CD4-positive, alpha-beta T cell (primary cell): ENCODE data around the gene RBM18. TPM values are rescaled to one million over a fixed set of nuclear protein-coding genes. Genes with fewer than 3 reads are reported as not detected.

ENCODE experiments used
- ATAC-seq: fragments of 200-7000 bp; cut with Tn5 transposase; one replicate; pipeline ENCODE4 v1.10.0; 2022; ENCODE audit warnings: mild to moderate bottlenecking; ENCODE audit not compliant: poor library complexity
- CTCF ChIA-PET: fragments of 350-600 bp; sonication (Branson Sonifier 250); formaldehyde crosslinking; loops from one replicate; lab custom pipeline; 2021; ENCODE audit warnings: antibody characterized with exemption, inconsistent platforms; lab: Charles Lee
- POLR2A ChIA-PET: fragments of 350-600 bp; sonication (Branson Sonifier 250); formaldehyde crosslinking; loops from one replicate; lab custom pipeline; 2021; ENCODE audit warnings: antibody characterized with exemption, inconsistent platforms; lab: Charles Lee
- DNase-seq, 14 experiments: peaks; one replicate each; pipeline ENCODE4 v3.0.0-alpha.2; 2013 to 2020; ENCODE audit warnings: mixed read lengths in 2 of 14
- H3K27ac ChIP-seq, 2 donors: one replicate each; pipeline versions ENCODE4 v1.5.1 to v1.7.0; 2013; ENCODE audit warnings: low read length in 2 of 2, low read depth in 1 of 2, mild to moderate bottlenecking in 1 of 2
- H3K27me3 ChIP-seq, 2 experiments: 1 replicate in 1 of 2; 2 replicates in 1 of 2; pipeline versions ENCODE4 v1.6.1 to v1.7.0; 2013; ENCODE audit warnings: low read length in 2 of 2, control low read depth in 1 of 2, mild to moderate bottlenecking in 1 of 2, moderate library complexity in 1 of 2; ENCODE audit not compliant: insufficient read depth in 2 of 2, control insufficient read depth in 1 of 2
- H3K36me3 ChIP-seq: one replicate; pipeline ENCODE4 v1.6.1; 2013; ENCODE audit warnings: low read length, control low read depth; ENCODE audit not compliant: insufficient read depth
- H3K4me1 ChIP-seq: one replicate; pipeline ENCODE4 v1.6.1; 2013; ENCODE audit warnings: low read length, control low read depth; ENCODE audit not compliant: insufficient read depth
- H3K4me3 ChIP-seq: one replicate; pipeline ENCODE4 v1.5.1; 2013; ENCODE audit warnings: mild to moderate bottlenecking, low read length, moderate library complexity
- H3K9me3 ChIP-seq, 2 experiments: 1 replicate in 1 of 2; 2 replicates in 1 of 2; pipeline versions ENCODE4 v1.6.1 to v1.7.0; 2013; ENCODE audit warnings: low read length in 2 of 2, mild to moderate bottlenecking in 2 of 2, control low read depth in 1 of 2, moderate library complexity in 1 of 2; ENCODE audit not compliant: control insufficient read depth in 1 of 2, insufficient read depth in 1 of 2
- H3K27ac Mint-ChIP-seq: one replicate; pipeline ENCODE4 v1.8.0; 2020; ENCODE audit warnings: mixed read lengths
- H3K27me3 Mint-ChIP-seq: one replicate; pipeline ENCODE4 v1.8.0; 2021; ENCODE audit warnings: mixed read lengths
- H3K36me3 Mint-ChIP-seq: one replicate; pipeline ENCODE4 v1.8.0; 2021; ENCODE audit warnings: low read depth, mixed read lengths
- H3K4me1 Mint-ChIP-seq: one replicate; pipeline ENCODE4 v1.8.0; 2021; ENCODE audit warnings: low read depth, mixed read lengths
- H3K4me3 Mint-ChIP-seq: one replicate; pipeline ENCODE4 v1.8.0; 2020; ENCODE audit warnings: mild to moderate bottlenecking, mixed read lengths
- H3K9me3 Mint-ChIP-seq: one replicate; pipeline ENCODE4 v1.8.0; 2020; ENCODE audit warnings: mixed read lengths
- CTCF ChIP-seq: fragments of 200-600 bp; IDR thresholded peaks from one replicate; pipeline ENCODE4 v1.8.0; 2022; ENCODE audit warnings: antibody characterized with exemption, mild to moderate bottlenecking
- intact Hi-C, 2 experiments: fragments of 100-400 bp; cut with DNase I in 1 of 2; cut with micrococcal nuclease in 1 of 2; formaldehyde crosslinking; loops; one replicate each; pipeline versions ENCODE4 v1.15.1 to v1.9.0; 2023 to 2025; cut with DNase I, micrococcal nuclease
- total RNA-seq, 174 experiments: library from RNA in 2 of 174; stranded (reverse) in 2 of 174; gene quantifications; one replicate each; pipeline ENCODE4 v1.2.3 and lab custom pipeline; 2021 to 2026

The RBM18 gene
- total RNA-seq, 2 experiments from 2014 or later, result 25.9 to 27.0 TPM

GRCh38 chr9:122192261-122192875, 72.3 kb downstream of the RBM18 start:
- ChIA-PET POLR2A (no interaction called here), CTCF (no interaction called here)
- Mint-ChIP-seq H3K27me3 (no peaks in the 10 kb centered on the region), H3K27ac (no peak overlapping the region), H3K4me3 (no peak overlapping the region), H3K4me1 (no peaks in the 10 kb centered on the region), H3K9me3 (no peaks in the 10 kb centered on the region), H3K36me3 (no peaks in the 10 kb centered on the region)
- H3K27me3 ChIP-seq, result no peaks in the 10 kb centered on the region
- no peaks in the 10 kb centered on the region for H3K36me3 ChIP-seq
- H3K4me1 ChIP-seq, result no peaks in the 10 kb centered on the region
- H3K4me3 ChIP-seq, result no peak overlapping the region
- no peak overlapping the region for H3K27ac ChIP-seq
- TF ChIP-seq CTCF, result no peak
- DNase-seq (no peak), ATAC-seq (no peak)
- no peaks in the 10 kb centered on the region for H3K9me3 ChIP-seq
- intact Hi-C loops, result no loop called here

GRCh38 chr9:122191584-122191983, 73.1 kb downstream of the RBM18 start:
- no peaks in the 10 kb centered on the region for H3K36me3 ChIP-seq
- no peaks in the 10 kb centered on the region for H3K9me3 ChIP-seq
- H3K4me1 ChIP-seq, result no peaks in the 10 kb centered on the region
- H3K36me3 Mint-ChIP-seq, result no peaks in the 10 kb centered on the region
- no peaks in the 10 kb centered on the region for H3K9me3 Mint-ChIP-seq
- TF ChIP-seq CTCF, result no peak
- H3K4me3 ChIP-seq, result no peak overlapping the region
- CTCF ChIA-PET, result no interaction called here
- H3K27ac ChIP-seq, result no peak overlapping the region
- no peak overlapping the region for H3K4me3 Mint-ChIP-seq
- ATAC-seq (no peak), DNase-seq (no peak)
- H3K4me1 Mint-ChIP-seq, result no peaks in the 10 kb centered on the region
- H3K27ac Mint-ChIP-seq, result no peak overlapping the region
- no peaks in the 10 kb centered on the region for H3K27me3 ChIP-seq
- intact Hi-C loops, result no loop called here
- POLR2A ChIA-PET, result no interaction called here
- no peaks in the 10 kb centered on the region for H3K27me3 Mint-ChIP-seq

- Histone ChIP-seq H3K36me3 (no peaks in the 10 kb centered on the region), H3K4me1 (no peaks in the 10 kb centered on the region), H3K4me3 (no peak overlapping the region), H3K9me3 (no peaks in the 10 kb centered on the region), H3K27ac (no peak overlapping the region), H3K27me3 (no peaks in the 10 kb centered on the region)
- intact Hi-C loops, result no loop called here
- TF ChIP-seq CTCF, result no peak
- ATAC-seq (no peak), DNase-seq (no peak)
- Mint-ChIP-seq H3K36me3 (no peaks in the 10 kb centered on the region), H3K4me3 (no peak overlapping the region), H3K4me1 (no peaks in the 10 kb centered on the region), H3K27ac (no peak overlapping the region), H3K9me3 (no peaks in the 10 kb centered on the region), H3K27me3 (no peaks in the 10 kb centered on the region)
- POLR2A ChIA-PET, result no interaction called here
- CTCF ChIA-PET, result no interaction called here
Observed at GRCh38 chr9:122190597-122191381, 73.9 kb downstream of the RBM18 start.
